SK-N-SH (cell line): ENCODE data around the gene DNAH10. TPM values are rescaled to one million over a fixed set of nuclear protein-coding genes. Genes with fewer than 3 reads are reported as not detected.

Source experiments
- CTCF ChIA-PET: fragments of 300-600, 350-600 bp; formaldehyde crosslinking; extraction: SDS; loops from one replicate; lab custom pipeline; 2021; lab: Yijun Ruan, JAX
- POLR2A ChIA-PET: fragments of 350-600 bp; sonication (Branson Sonifier 250); formaldehyde crosslinking; extraction: SDS; loops from one replicate; lab custom pipeline; 2020; ENCODE audit warnings: antibody characterized with exemption, inconsistent platforms; lab: Yijun Ruan, JAX
- DNase-seq: peaks from one replicate; pipeline ENCODE4 v3.0.0; 2012
- H2AFZ ChIP-seq: fragments of 200-600 bp; sonication (generic); 2 replicates; pipeline ENCODE4 v1.8.1; 2016; ENCODE audit warnings: antibody characterized with exemption, mild to moderate bottlenecking, low read depth
- H3F3A ChIP-seq: fragments of 200-600 bp; sonication (generic); replicated peaks from 2 replicates; pipeline ENCODE3; 2016; ENCODE audit warnings: antibody characterized with exemption, mild to moderate bottlenecking; ENCODE audit not compliant: insufficient read depth
- H3K27ac ChIP-seq, 2 experiments: fragments of 200-500 bp in 1 of 2; fragments of 200-600 bp in 1 of 2; sonication (Bioruptor generic) in 1 of 2; sonication (generic), shearing (Covaris generic) in 1 of 2; 2 replicates each; pipeline versions ENCODE4 v1.5.1 to v1.6.1; 2014 to 2016; ENCODE audit warnings: low read depth in 2 of 2, inconsistent platforms in 1 of 2, low read length in 1 of 2, mild to moderate bottlenecking in 1 of 2, mixed read lengths in 1 of 2
- H3K27me3 ChIP-seq: fragments of 200-600 bp; sonication (generic), shearing (Covaris generic); 2 replicates; pipeline ENCODE4 v1.6.1; 2016; ENCODE audit warnings: mixed run types; ENCODE audit not compliant: insufficient read depth
- H3K36me3 ChIP-seq, 2 experiments: fragments of 200-500 bp in 1 of 2; fragments of 200-600 bp in 1 of 2; sonication (Bioruptor generic) in 1 of 2; sonication (generic) in 1 of 2; replicated peaks in 1 of 2; 2 replicates each; pipeline versions ENCODE3 to v1.5.1; 2014 to 2016; ENCODE audit warnings: low read length in 1 of 2, mild to moderate bottlenecking in 1 of 2; ENCODE audit not compliant: insufficient read depth in 2 of 2, control insufficient read depth in 1 of 2
- H3K4me1 ChIP-seq, 2 experiments: fragments of 200-500 bp in 1 of 2; fragments of 200-600 bp in 1 of 2; sonication (Bioruptor generic) in 1 of 2; sonication (generic), shearing (Covaris generic) in 1 of 2; 2 replicates each; pipeline versions ENCODE4 v1.5.1 to v1.6.1; 2014 to 2016; ENCODE audit warnings: low read depth in 1 of 2, low read length in 1 of 2, mixed run types in 1 of 2; ENCODE audit not compliant: insufficient read depth in 2 of 2, control insufficient read depth in 1 of 2
- H3K4me2 ChIP-seq: fragments of 200-600 bp; sonication (generic), shearing (Covaris generic); 2 replicates; pipeline ENCODE4 v1.6.1; 2017; ENCODE audit warnings: mixed run types
- H3K4me3 ChIP-seq, 2 experiments: fragments of 200-500 bp in 1 of 2; fragments of 200-600 bp in 1 of 2; sonication (Bioruptor generic) in 1 of 2; sonication (generic), shearing (Covaris generic) in 1 of 2; 2 replicates each; pipeline versions ENCODE4 v1.5.1 to v1.8.1; 2014 to 2016; ENCODE audit warnings: low read depth in 2 of 2, inconsistent platforms in 1 of 2, low read length in 1 of 2, mild to moderate bottlenecking in 1 of 2, mixed read lengths in 1 of 2, moderate library complexity in 1 of 2
- H3K79me2 ChIP-seq: fragments of 200-600 bp; sonication (generic); 2 replicates; pipeline ENCODE4 v1.8.1; 2017; ENCODE audit warnings: mild to moderate bottlenecking; ENCODE audit not compliant: insufficient read depth
- H3K9ac ChIP-seq: fragments of 200-600 bp; sonication (generic); 2 replicates; pipeline ENCODE4 v1.6.1; 2017; ENCODE audit warnings: mixed run types
- H3K9me2 ChIP-seq: fragments of 200-600 bp; sonication (generic); 2 replicates; pipeline ENCODE4 v1.6.1; 2017; ENCODE audit warnings: mixed run types
- H3K9me3 ChIP-seq: fragments of 200-600 bp; sonication (generic); 2 replicates; pipeline ENCODE4 v1.6.1; 2017; ENCODE audit warnings: mixed run types, mild to moderate bottlenecking, moderate library complexity
- H4K20me1 ChIP-seq: fragments of 200-600 bp; sonication (generic); 2 replicates; pipeline ENCODE4 v1.6.1; 2017; ENCODE audit warnings: mild to moderate bottlenecking, mixed run types; ENCODE audit not compliant: insufficient read depth
- EP300 ChIP-seq, 2 experiments: IDR thresholded peaks; 2 replicates each; pipeline versions ENCODE4 v1.4.0 to v1.6.1; 2012; ENCODE audit warnings: borderline replicate concordance in 1 of 2, low read depth in 1 of 2, low read length in 1 of 2
- FOXJ3 ChIP-seq: sonication (generic); formaldehyde crosslinking; IDR thresholded peaks from 2 replicates; pipeline ENCODE4 v1.5.1; 2020; ENCODE audit warnings: mild to moderate bottlenecking, missing genetic modification reagents
- FOXM1 ChIP-seq: IDR thresholded peaks from 2 replicates; pipeline ENCODE4 v1.4.0; 2012; ENCODE audit warnings: low read depth, mild to moderate bottlenecking
- GATA2 ChIP-seq: sonication (generic); formaldehyde crosslinking; IDR thresholded peaks from 2 replicates; pipeline ENCODE4 v1.5.0; 2020; ENCODE audit warnings: mild to moderate bottlenecking, missing genetic modification reagents
- JUND ChIP-seq: IDR thresholded peaks from 2 replicates; pipeline ENCODE4 v1.4.0; 2012
- MEF2A ChIP-seq: IDR thresholded peaks from 2 replicates; pipeline ENCODE4 v1.4.0; 2012; ENCODE audit warnings: low read depth, borderline replicate concordance
- MXI1 ChIP-seq: IDR thresholded peaks from 2 replicates; pipeline ENCODE4 v1.6.1; 2012; ENCODE audit warnings: mild to moderate bottlenecking, low read depth, low read length, improper control_type of control experiment
- NRF1 ChIP-seq: IDR thresholded peaks from 2 replicates; pipeline ENCODE4 v1.6.1; 2012; ENCODE audit warnings: low read depth, mild to moderate bottlenecking, low read length
- RAD21 ChIP-seq: IDR thresholded peaks from 2 replicates; pipeline ENCODE4 v1.6.1; 2012; ENCODE audit warnings: mild to moderate bottlenecking, low read length
- RCOR1 ChIP-seq: fragments of 150-350 bp; IDR thresholded peaks from 2 replicates; pipeline ENCODE4 v1.6.1; 2017; ENCODE audit warnings: antibody characterized with exemption, low read length
- RFX5 ChIP-seq: IDR thresholded peaks from 2 replicates; pipeline ENCODE4 v1.6.1; 2012; ENCODE audit warnings: mild to moderate bottlenecking, improper control_type of control experiment, low read length
- TAF1 ChIP-seq: IDR thresholded peaks from 2 replicates; pipeline ENCODE4 v1.6.1; 2012; ENCODE audit warnings: low read depth, mild to moderate bottlenecking, low read length, moderate library complexity, borderline replicate concordance
- TCF12 ChIP-seq: IDR thresholded peaks from 2 replicates; pipeline ENCODE4 v1.4.0; 2012
- WGBS: methylation state at CpG from one replicate; pipeline ENCODE4 v1.1.6; 2017; ENCODE audit warnings: low lambda C conversion rate; 5-methylcytosine and 5-hydroxymethylcytosine counted together
- polyA plus RNA-seq, 3 experiments: library from polyadenylated mRNA; depleted of rRNA; stranded (reverse); fragments of >200 nt; gene quantifications; 2 replicates each; pipeline ENCODE4 v1.2.3, GENCODE V29; 2012
- TF ChIP-seq, protein P1 (sequence below): IDR thresholded peaks from 2 replicates; pipeline ENCODE4 v1.4.0; 2012; ENCODE audit warnings: low read depth
- TF ChIP-seq, protein P2 (sequence below): fragments of 150-350 bp; IDR thresholded peaks from 2 replicates; pipeline ENCODE4 v1.6.1; 2016; ENCODE audit warnings: mild to moderate bottlenecking, low read depth, low read length
- TF ChIP-seq, protein P3 (sequence below): fragments of 150-350 bp; IDR thresholded peaks from 2 replicates; pipeline ENCODE4 v1.6.1; 2017; ENCODE audit warnings: antibody characterized with exemption, low read length, low read depth, borderline replicate concordance
- TF ChIP-seq, protein P4 (sequence below): fragments of 200-600 bp; sonication (generic); IDR thresholded peaks from 2 replicates; pipeline ENCODE4 v1.6.1; 2017; ENCODE audit warnings: antibody characterized with exemption, mild to moderate bottlenecking, moderate library complexity
- TF ChIP-seq, protein P5 (sequence below): IDR thresholded peaks from 2 replicates; pipeline ENCODE4; 2012

DNAH10 gene
- polyA plus RNA-seq, 1 of the 3 experiments (the other 2 are of a cell fraction): 0.13 TPM

DNA sequence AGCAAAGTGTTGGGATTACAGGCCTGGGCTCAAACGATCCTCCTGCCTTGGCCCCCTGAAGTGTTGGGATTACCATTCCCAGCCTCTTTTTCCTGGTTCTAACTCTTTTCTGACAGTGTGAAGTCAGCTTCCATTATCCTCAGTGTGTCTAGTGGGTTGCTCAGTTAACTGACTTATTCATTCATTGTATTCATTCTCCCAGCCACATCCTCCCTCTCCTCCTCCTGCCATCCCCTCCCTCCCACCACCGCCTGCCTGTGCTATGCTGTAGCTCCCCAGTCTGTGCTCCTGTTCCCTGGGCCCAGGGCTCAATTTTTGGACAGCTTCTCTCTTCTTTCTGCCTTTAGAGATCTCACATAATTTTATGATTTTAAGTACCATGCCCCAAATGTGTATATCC is 30.5 kb upstream of the DNAH10 start:
- no peaks in the 10 kb centered on the region for H3K79me2 ChIP-seq
- TF ChIP-seq GATA2 (CRISPR knock-in tag): no peak
- TF ChIP-seq FOXM1: no peak
- TF ChIP-seq TAF1: no peak
- no peak for TF ChIP-seq TCF12
- no peak for TF ChIP-seq MXI1
- TF ChIP-seq JUND: no peak
- TF ChIP-seq, protein P1, sequence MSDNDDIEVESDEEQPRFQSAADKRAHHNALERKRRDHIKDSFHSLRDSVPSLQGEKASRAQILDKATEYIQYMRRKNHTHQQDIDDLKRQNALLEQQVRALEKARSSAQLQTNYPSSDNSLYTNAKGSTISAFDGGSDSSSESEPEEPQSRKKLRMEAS: no peak
- TF ChIP-seq, protein P2, sequence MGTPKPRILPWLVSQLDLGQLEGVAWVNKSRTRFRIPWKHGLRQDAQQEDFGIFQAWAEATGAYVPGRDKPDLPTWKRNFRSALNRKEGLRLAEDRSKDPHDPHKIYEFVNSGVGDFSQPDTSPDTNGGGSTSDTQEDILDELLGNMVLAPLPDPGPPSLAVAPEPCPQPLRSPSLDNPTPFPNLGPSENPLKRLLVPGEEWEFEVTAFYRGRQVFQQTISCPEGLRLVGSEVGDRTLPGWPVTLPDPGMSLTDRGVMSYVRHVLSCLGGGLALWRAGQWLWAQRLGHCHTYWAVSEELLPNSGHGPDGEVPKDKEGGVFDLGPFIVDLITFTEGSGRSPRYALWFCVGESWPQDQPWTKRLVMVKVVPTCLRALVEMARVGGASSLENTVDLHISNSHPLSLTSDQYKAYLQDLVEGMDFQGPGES: no peak
- no peak for TF ChIP-seq NRF1
- ChIA-PET POLR2A (no interaction called here), CTCF (interaction anchor here (0.7 kb wide), 1 partner anchor 12 kb away, joined by 3 read pairs; no protein-coding TSS in a partner anchor)
- no peak overlapping the region for H3K4me3 ChIP-seq
- no peak overlapping the region for H3K9ac ChIP-seq
- no peak overlapping the region for H2AFZ ChIP-seq
- DNase-seq: no peak
- no peaks in the 10 kb centered on the region for H3K4me1 ChIP-seq
- no peaks in the 10 kb centered on the region for H3K27me3 ChIP-seq
- peaks cover 22 to 56% of the 10 kb centered on the region in 2 experiments for H3K36me3 ChIP-seq
- no peaks in the 10 kb centered on the region for H4K20me1 ChIP-seq
- WGBS: 95% methylated on average over 2 of the region's 2 CpGs
- no peak overlapping the region for H3K4me2 ChIP-seq
- no peaks in the 10 kb centered on the region for H3K9me2 ChIP-seq
- H3F3A ChIP-seq: no peaks in the 10 kb centered on the region
- no peaks in the 10 kb centered on the region for H3K9me3 ChIP-seq
- H3K27ac ChIP-seq: no peak overlapping the region

DNA sequence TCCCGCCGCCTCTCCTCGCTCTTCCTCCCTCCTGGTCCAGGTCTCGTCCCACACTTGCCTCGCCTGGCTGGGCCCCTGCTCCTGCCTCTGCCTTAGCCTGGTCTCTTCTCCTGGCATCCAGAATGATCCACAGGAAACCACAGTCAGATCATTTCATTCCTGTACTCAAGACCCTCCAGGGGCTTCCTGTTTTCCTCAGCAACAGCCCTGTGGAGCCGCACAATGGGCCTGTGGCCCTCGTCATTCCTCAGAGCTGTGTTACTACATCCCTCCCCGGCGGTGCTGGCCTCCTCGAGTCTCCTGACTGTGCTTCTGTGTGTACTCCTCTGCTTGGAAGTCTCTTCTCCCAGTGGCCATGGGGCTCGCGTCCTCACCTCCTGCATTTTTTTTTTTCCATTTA is 29.9 kb upstream of the DNAH10 start:
- Histone ChIP-seq H3F3A (no peaks in the 10 kb centered on the region), H4K20me1 (no peaks in the 10 kb centered on the region), H3K9me3 (no peaks in the 10 kb centered on the region), H3K9ac (no peak overlapping the region), H3K4me3 (no peak overlapping the region), H3K27ac (no peak overlapping the region), H3K36me3 (peaks cover 28 to 57% of the 10 kb centered on the region in 2 experiments), H3K4me1 (no peaks in the 10 kb centered on the region), H3K4me2 (no peak overlapping the region), H3K9me2 (no peaks in the 10 kb centered on the region), H3K79me2 (no peaks in the 10 kb centered on the region), H3K27me3 (no peaks in the 10 kb centered on the region), H2AFZ (no peak overlapping the region)
- no peak for DNase-seq
- CTCF ChIA-PET: no interaction called here
- POLR2A ChIA-PET: no interaction called here
- 93% methylated on average over 12 of the region's 12 CpGs for WGBS
- TF ChIP-seq MEF2A (no peak), FOXM1 (no peak), RFX5 (no peak), FOXJ3 (CRISPR knock-in tag) (no peak), JUND (no peak), RCOR1 (no peak), RAD21 (no peak), EP300 (IDR thresholded peaks at IDR 0.05; ENCODE audit: borderline replicate concordance in 1 of 2, low read depth in 1 of 2, low read length in 1 of 2) (no peak)
- TF ChIP-seq, protein P1: no peak
- TF ChIP-seq, protein P3, sequence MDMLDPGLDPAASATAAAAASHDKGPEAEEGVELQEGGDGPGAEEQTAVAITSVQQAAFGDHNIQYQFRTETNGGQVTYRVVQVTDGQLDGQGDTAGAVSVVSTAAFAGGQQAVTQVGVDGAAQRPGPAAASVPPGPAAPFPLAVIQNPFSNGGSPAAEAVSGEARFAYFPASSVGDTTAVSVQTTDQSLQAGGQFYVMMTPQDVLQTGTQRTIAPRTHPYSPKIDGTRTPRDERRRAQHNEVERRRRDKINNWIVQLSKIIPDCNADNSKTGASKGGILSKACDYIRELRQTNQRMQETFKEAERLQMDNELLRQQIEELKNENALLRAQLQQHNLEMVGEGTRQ: no peak
- TF ChIP-seq, protein P4, sequence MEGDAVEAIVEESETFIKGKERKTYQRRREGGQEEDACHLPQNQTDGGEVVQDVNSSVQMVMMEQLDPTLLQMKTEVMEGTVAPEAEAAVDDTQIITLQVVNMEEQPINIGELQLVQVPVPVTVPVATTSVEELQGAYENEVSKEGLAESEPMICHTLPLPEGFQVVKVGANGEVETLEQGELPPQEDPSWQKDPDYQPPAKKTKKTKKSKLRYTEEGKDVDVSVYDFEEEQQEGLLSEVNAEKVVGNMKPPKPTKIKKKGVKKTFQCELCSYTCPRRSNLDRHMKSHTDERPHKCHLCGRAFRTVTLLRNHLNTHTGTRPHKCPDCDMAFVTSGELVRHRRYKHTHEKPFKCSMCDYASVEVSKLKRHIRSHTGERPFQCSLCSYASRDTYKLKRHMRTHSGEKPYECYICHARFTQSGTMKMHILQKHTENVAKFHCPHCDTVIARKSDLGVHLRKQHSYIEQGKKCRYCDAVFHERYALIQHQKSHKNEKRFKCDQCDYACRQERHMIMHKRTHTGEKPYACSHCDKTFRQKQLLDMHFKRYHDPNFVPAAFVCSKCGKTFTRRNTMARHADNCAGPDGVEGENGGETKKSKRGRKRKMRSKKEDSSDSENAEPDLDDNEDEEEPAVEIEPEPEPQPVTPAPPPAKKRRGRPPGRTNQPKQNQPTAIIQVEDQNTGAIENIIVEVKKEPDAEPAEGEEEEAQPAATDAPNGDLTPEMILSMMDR: no peak
- TF ChIP-seq, protein P2: no peak
- TF ChIP-seq, protein P5, sequence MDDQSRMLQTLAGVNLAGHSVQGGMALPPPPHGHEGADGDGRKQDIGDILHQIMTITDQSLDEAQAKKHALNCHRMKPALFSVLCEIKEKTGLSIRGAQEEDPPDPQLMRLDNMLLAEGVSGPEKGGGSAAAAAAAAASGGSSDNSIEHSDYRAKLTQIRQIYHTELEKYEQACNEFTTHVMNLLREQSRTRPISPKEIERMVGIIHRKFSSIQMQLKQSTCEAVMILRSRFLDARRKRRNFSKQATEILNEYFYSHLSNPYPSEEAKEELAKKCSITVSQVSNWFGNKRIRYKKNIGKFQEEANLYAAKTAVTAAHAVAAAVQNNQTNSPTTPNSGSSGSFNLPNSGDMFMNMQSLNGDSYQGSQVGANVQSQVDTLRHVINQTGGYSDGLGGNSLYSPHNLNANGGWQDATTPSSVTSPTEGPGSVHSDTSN: no peak
